SK-N-MC (cell line): ENCODE results near the gene THYN1.

ENCODE experiments used
- EZH2 ChIP-seq: fragments of 200-600 bp; sonication (generic); IDR thresholded peaks from one replicate; pipeline ENCODE4 v1.6.1; 2017; ENCODE audit warnings: antibody characterized with exemption
- FOXP2 ChIP-seq: optimal IDR thresholded peaks from 2 replicates; pipeline ENCODE3; 2011; ENCODE audit warnings: mild to moderate bottlenecking, moderate library complexity; ENCODE audit not compliant: insufficient read depth; ENCODE audit errors: extremely low read length, control extremely low read depth
- POLR2AphosphoS5 ChIP-seq: IDR thresholded peaks from 2 replicates; pipeline ENCODE4 v1.6.1; 2012; ENCODE audit warnings: mild to moderate bottlenecking, low read depth, low read length, borderline replicate concordance

- TF ChIP-seq POLR2AphosphoS5 = no peak
- TF ChIP-seq EZH2 = no peak
- TF ChIP-seq FOXP2 = no peak
Observed at GRCh38 chr11:134238956-134239355, 14.2 kb downstream of the THYN1 start.
